DMS53 treated with DMSO at 0.1 percent for 48 hours (cell line): ENCODE data around the gene SUN5.
"Not testable (repeated sequence)": the region's sequence is repeated elsewhere in the genome, so short reads cannot be mapped to it uniquely, and the experiment has no call there.

Source experiments
- DNase-seq: peaks from one replicate; lab custom pipeline; 2025; ENCODE audit not compliant: unreplicated experiment; lab: John Stamatoyannopoulos, UW

Gene SUN5

DNA sequence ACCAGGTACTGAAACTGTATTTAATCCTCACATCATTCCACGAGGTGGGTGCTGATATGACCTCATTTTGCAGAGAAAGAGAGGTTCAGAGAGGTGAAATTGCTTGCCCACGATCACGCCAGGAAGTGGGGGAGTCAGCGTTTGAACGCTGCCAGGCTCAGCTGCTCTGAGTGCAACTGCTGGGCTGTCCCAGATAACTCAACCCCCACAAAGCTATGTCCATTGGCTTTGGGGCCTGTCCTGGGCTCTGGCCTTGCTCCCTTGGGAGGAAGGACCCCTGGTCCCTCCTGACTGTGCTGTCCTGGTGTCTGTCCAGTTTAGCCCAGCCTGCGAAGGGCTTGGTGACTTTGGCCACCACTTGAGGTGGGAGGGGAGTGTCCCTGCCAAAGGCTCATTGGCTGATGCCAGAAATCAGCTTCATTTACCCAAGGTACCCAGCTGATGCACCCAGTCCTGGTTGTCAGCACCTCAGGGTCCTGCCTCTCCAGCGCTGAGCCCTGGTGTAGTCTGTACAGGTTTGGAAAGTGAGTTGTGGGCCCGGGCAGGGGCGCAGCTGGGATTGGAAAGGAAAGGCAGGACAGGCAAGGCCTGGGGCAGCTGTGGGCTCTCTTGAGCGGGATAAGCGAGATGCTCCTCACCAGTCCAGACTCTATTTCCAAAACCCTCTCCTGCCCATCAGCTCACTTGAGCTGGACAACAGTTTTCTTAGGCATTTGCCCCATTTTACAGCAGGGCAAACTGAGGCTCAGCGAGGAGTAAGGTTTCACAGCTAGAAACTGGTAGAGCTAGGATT is 38.5 kb downstream of the SUN5 start:
- DNase-seq, result no peak

GRCh38 chr20:32965115-32965514 is 39.1 kb downstream of the SUN5 start:
- no peak for DNase-seq

DNA sequence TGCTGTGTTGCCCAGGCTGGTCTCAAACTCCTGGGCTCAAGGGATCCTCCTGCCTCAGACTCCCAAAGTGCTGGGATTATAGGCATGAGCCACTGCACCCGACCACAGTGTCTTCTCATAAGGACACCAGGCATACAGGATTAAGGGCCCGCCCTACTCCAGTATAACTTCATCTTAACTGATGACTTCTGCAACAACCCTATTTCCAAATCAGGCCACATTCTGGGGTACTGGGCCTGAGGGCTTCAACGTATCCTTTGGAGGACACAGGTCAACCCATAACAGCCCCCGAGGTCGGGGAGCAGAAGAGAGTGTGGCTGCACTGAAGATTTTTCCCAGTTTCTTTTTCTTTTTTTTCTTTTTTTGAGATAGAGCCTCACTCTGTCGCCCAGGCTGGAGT is 39.7 kb downstream of the SUN5 start:
- DNase-seq, result no peak

DNA sequence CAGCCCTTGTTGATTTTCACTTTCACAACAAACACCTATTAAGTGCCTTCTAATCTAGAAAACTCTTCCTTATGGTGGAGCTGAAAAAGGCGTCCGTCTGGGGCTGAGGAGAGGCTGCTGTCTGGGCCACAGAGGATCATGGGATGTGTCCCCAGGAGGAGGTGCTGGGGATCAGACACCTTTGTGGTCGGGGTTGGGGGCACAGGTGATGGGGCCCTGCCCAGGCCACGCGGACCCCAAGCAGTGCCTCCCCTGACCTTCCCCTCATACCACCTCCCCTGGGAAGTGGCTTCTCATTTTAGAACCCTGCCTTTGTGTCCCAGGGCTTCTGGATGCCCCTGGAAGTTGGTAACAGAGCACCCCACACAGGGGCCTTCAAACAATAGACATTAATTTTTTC is 41.1 kb downstream of the SUN5 start:
- DNase-seq, result no peak

DNA sequence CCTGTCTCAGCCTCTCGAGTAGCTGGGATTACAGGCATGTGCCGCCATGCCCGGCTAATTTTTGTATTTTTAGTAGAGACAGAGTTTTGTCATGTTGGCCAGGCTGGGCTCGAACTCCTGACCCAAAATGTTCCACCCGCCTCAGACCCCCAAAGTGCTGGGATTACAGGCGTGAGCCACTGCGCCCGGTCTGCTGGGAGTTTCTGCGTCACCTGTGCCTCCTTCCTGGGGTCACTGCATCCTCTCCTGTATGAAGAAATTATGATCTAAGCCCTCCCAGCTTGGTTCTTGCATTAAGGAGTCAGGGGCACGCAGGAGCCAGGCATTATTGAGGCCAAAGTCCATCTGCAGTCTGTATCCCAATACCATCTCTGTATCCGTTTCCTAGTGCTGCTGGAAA is 41.6 kb downstream of the SUN5 start:
- DNase-seq, result not testable (repeated sequence)

GRCh38 chr20:32962053-32962452 is 42.2 kb downstream of the SUN5 start:
- no peak for DNase-seq

- DNase-seq, result no peak
Observed at GRCh38 chr20:32960849-32961731, 43.1 kb downstream of the SUN5 start.

- DNase-seq, result no peak
Observed at GRCh38 chr20:32960222-32960518, 44.1 kb downstream of the SUN5 start.

DNA sequence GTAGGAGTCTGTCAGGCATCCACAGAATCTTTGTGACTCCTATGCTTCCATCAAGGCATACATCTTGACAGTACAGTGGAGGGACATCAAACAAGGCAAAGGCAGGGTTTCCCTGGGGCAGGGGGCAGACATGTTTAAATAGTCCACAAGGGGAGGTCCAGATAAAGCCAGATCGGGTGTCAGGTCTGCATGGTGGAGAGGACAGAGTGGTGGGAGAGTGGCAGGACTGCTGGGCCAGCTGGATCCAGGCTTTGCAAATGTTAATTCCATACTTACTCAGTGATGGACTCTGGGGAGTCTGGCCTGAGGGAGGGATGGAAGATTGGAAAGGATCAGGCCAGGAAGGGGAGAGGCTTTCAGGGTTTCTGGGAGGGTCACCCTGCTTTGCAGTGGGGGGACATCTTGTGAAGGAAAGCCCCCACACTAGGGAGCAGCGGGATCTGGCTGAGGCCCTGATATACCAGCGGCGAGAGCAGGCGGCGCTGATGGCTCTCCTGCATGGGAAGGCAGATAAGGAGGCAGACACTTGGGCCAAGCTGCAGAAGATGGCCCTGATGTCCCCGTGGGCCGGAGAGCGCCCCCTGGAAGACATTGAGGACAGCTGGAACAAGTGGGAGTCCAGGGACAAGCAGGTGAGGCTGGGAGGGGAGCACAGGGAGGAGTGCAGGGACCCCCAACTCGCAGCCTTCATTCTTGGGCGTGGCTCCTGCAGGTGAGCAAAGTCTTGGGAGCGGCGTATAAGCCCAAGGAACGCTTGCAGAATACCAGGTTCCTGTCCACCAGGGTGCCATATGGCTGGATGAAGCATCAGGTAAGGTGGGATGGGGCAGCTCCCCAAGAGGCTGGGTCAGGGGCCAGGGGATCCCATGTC is 44.6 kb downstream of the SUN5 start:
- no peak for DNase-seq

- DNase-seq, result no peak
Observed at GRCh38 chr20:32958574-32958973, 45.7 kb downstream of the SUN5 start.

- DNase-seq, result no peak
Observed at GRCh38 chr20:32957459-32957858, 46.8 kb downstream of the SUN5 start.

DNA sequence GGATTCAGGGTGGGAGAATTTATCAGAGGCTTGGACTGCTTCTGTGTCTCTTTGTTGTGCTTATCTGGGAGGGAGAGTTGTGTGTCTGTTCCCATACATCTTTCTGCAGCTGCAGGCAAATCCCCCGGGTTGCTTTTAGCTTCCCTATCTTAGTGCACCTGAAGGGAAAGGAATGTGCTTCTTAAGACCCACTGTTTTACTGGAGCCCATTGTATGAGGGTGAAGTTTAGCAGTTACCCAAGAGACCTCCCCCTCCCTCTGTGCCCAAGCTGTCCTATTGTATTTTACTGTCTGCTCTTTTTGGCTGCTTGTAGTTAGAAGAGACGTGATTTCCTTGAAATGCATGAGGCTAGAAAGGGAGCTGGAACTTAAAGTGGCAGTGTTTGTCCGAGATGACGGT is 53.7 kb downstream of the SUN5 start:
- not testable (repeated sequence) for DNase-seq

DNA sequence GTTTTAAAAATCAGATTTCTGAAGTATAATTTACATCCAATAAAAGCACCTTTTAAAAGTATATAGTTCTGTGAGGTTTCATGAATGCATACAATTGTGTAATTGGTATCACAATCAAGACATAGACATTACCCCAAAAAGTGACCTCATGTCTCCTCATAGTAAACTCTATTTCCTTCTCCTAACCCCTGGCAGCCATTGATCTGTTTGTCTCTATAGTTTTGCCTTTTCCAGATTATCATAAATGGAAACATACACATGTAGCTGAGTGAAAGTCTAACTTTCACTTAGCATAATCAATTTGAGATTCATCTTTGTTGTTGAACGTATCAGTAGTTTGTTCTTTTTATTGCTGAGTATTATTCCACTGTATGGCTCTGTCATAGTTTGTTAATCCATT is 57.6 kb downstream of the SUN5 start:
- no peak for DNase-seq

DNA sequence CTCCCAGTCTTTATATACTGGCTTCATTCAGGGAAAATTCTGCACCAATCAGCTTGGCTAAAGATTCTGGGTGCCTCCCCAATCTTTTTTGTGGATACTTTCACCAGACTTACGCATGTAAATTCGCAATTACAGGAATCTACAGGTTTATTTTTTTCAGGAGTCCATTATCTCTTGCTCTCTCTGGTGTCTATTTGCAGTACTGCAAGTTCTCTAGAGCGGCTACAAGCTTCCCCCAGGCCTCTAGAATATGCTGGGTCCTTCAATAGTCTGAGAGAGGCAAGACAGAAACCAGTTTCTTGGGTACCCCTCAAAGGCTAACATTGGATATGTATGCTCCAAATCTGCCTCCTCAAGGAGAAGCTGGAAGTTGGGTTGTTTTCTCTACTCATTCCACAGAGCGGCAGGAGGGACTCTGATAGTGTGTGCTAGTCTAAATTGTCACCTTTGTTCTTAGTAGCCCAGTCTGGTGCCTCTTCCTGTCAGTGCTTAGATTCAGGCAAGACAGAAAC is 58.5 kb downstream of the SUN5 start:
- DNase-seq, result peak; percentile 1

DNA sequence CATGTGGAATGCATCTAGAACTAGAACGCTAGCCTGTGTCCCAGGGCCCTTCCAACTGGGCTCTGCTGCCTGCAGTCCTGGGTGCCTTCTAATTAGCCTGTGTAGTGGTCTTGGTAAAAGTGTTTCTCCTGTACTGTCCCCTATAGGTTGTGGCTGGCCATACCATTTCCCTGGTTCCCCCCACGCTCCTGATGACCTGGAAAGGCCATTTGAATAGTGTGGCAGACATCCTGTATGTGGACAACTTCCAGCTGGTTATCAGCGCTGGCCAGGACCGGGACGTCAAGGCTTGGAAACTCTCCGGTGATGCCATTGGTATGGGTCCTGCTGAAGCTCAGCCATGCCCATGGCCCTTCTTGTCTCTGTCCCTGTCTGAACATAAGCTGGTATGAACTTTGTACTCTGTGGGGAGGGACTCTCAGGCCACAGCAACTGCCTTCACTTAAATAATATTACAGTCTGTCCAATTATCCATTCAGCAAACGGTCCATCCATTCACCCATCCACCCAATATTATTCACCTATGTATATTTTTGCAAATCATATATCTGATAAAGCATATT is 60.7 kb downstream of the SUN5 start:
- DNase-seq, result no peak

- no peak for DNase-seq
Observed at GRCh38 chr20:32941155-32941885, 62.9 kb downstream of the SUN5 start.

DNA sequence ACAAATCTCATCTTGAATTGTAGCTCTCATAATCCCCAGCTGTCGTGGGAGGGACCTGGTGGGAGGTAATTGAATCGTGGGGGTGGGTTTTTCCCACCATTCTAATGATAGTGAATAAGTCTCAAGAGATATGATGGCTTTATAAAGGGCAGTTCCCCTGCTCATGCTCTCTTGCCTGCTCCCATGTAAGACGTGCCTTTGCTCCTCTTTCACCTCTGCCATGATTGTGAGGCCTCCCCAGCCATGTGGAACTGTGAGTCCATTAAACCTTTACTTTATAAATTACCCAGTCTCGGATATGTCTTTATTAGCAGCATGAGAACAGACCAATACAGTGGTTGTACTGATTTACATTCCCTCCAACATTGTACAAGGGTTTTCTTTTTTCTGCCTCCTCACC is 69.7 kb downstream of the SUN5 start:
- DNase-seq, result no peak
